Activated T-helper 9 cell treated with anti-CD3 and anti-CD28 coated beads, Interleukin-2, amount 50 U/mL, for 16 hours (primary cell): Measurements from ENCODE around the gene SRRT.
"Not testable (repeated sequence)": the region's sequence is repeated elsewhere in the genome, so short reads cannot be mapped to it uniquely, and the experiment has no call there.

ENCODE experiments used
- DNase-seq: peaks from one replicate; pipeline ENCODE4 v3.0.0-alpha.2; 2020; ENCODE audit warnings: low read depth

SRRT gene

DNA sequence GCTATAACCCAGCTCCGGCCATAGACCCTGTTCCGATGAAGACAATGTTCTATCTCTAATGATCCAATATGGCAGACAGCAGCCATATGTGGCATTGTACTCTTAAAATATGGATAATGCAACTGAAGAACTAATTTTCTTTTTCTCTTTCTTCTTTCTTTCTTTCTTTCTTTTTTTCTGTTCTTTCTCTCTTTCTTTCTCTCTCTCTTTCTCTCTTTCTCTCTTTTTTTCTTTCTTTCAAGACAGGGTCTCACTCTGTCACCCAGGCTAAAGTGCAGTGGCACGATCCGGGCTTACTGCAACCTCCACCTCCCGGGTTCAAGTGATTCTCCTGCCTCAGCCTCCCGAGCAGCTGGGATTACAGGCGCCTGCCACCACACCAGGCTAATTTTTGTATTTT, 61.3 kb downstream of the SRRT start:
- DNase-seq = not testable (repeated sequence)
